DMS79 (cell line): Measurements from ENCODE around the gene DISC1.
A peak's percentile ranks its signal among the peaks of the same experiment; 100 is the strongest.
"Not testable (repeated sequence)": the region's sequence is repeated elsewhere in the genome, so short reads cannot be mapped to it uniquely, and the experiment has no call there.

Experiments
- DNase-seq: peaks from one replicate; lab custom pipeline; 2025; lab: John Stamatoyannopoulos, UW

Gene DISC1

DNA sequence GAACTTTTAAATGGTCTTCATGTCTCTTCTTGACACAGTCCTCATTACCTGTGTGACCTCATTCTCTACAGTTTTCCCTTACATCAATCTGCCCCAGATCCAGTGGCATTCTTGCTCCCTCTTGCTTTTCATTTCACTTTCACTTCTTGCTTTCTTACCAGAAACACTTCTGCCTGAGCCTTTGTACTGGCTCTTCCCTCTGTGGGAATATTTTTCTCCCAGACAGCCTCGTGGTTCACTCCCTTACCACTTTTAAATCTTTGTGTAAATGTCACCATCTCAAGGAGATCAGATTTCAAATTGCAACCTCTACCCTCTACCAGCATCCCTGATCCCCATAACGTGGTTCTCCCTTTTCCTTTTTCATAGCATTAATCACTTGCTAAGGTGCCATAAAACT lies 73.2 kb downstream of the DISC1 start:
- no peak for DNase-seq

GRCh38 chr1:231701306-231701705 lies 74.7 kb downstream of the DISC1 start:
- DNase-seq, result no peak

GRCh38 chr1:231702331-231702730 lies 75.7 kb downstream of the DISC1 start:
- no peak for DNase-seq

DNA sequence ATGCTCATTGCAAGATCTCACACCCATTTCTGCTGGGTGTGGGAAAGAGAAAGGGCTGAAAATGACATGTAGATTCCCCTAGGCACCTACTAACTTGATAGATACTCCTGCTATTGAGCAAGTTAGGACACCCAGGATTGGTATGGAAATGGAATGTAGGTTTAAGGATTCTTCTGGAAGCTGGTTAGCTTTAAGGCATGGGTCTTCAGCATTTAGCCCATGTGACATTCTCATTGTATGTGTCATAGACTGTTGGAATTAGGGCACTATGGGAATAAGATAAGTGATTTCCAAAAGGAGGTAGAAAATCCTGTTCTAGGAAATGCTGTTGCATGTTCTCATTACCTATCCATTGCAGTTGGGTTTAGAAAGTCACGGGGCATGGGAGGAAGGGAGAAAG lies 76.2 kb downstream of the DISC1 start:
- DNase-seq, result no peak

DNA sequence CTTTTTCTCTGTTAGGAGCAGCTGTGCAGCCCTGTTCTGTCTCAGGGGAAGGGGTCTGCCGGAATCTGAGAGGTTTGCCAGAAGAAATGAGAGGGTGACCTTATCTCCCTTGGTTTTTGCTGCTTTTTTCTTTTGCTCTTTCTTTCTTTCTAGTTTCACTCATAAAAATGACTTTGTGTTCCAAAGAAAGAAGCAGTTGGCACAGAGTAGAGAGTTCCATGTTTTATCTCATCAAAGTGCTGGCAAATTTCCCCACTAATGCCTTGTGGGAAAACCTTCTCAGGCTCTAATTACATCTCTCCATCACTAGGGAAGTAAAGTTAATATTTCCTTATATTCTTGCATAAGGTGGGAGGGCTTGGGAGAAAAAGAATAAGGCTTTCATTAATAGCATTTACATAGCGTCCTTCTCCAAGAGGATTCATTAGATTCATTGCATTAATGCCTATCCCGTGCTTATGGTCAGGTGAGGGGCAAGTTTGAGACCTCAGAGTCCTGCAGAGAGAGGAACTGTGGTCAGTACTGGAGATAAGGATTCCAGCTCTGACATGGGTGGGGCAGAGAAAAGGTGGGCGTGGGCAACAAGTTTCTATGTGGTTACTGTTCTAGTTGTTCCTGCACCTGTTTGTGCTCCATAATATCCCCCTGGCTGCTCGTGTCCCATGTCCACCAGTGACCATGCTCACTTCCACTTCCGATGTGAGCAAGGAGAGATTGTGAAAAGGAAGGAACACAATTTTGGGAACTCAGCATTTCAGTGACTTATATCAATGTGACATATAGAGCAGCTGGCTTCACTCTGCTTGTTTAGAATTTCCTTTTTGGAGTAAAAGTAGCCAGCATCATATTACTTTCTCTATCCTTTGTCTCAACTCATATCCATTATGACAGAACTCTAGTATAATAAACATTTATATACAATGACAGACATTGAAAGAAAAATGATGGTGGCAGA lies 79.5 kb downstream of the DISC1 start:
- no peak for DNase-seq

GRCh38 chr1:231706934-231707333 lies 80.3 kb downstream of the DISC1 start:
- no peak for DNase-seq

- no peak for DNase-seq
Measured at GRCh38 chr1:231707407-231707806, 80.8 kb downstream of the DISC1 start.

DNA sequence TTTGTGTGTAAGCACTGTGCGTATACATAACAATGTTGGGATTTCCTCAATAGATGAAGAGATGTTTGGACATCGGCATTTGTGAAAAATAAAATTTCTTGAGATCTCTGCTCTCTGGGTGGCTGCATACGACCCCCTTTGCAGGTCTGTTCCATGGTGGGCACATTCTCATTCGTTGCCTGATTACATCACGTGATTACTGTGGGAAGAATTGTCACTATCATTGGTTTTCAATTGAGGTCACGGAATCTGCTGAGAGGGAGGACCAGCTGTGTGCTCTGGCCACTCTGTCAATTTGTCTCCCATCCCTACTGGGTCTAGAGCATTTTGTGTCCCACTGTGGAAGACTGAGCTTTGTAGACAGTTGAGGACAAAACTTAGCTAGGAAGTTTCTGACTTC lies 81.8 kb downstream of the DISC1 start:
- DNase-seq, result no peak

DNA sequence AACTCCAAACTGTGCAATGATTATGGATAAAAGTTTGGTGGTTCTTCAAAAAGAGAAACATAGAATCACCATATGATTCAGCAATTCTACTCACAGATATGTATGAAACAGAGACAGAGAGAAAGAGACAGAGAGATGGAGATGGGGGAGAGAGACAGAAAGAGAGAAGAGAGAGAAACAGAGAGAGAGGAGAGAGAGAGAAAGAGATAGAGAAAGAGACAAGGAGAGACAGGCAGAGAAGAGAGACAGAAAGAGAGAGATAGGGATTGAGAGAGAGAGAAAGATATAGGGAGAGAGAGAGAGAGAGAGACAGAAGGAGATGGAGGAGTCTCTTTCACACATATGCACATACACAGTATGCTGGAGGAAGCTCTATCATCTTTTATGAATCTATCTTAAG lies 87.8 kb downstream of the DISC1 start:
- no peak for DNase-seq

GRCh38 chr1:231715816-231716722 lies 89.5 kb downstream of the DISC1 start:
- DNase-seq, result no peak

- no peak for DNase-seq
Measured at GRCh38 chr1:231716879-231717278, 90.3 kb downstream of the DISC1 start.

DNA sequence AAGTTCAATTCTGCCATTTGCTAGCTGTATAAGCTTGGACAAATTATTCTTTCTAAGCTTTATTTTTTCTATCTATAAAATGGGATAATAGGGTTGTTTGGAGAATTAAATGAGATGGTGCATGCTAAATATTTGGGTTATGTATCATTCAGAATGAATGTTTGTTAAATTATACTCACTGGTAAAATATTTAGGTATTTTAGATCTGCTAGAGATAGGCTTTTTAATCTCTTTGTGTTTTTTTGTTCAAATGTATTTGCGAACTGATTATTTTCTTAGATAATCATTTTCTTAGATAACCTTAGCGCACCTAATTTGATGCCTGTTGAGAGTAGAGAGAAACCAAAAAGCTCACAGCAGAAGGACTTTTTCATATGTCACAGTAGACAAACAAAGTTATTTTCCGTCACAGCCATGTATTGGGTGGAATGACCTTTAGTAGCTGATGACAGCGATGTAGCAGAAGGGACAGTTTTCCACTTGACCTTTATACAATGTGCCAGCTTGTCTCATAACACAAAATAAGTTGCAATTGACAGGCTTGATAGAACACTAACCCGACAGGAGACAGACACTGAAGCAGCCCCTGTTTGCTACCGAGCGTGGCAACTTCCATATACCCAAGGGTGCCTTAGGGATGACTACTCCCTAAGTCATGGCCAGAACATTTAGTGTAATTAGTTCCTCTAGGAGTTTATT lies 93.0 kb downstream of the DISC1 start:
- DNase-seq, result no peak

GRCh38 chr1:231720652-231721325 lies 94.2 kb downstream of the DISC1 start:
- DNase-seq, result peak; percentile 63

DNA sequence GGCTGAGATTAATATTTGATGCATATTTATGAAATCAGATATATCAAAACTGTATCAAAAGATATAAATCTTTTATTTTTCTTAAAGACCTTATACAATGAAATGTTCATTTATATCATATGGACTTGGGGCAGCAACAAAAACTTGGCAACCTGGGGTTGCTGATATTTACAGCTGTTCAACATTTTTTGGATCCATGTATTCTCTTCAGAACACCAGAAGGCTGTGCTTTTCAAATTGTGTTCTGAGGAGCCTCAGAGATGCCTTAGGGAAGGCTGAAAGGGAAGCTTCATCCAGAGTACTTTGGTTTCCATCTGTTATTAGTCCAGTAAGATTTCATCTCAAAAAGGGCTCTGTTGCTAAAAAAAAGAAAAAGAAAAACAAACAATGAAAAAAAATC lies 94.8 kb downstream of the DISC1 start:
- DNase-seq, result no peak

DNA sequence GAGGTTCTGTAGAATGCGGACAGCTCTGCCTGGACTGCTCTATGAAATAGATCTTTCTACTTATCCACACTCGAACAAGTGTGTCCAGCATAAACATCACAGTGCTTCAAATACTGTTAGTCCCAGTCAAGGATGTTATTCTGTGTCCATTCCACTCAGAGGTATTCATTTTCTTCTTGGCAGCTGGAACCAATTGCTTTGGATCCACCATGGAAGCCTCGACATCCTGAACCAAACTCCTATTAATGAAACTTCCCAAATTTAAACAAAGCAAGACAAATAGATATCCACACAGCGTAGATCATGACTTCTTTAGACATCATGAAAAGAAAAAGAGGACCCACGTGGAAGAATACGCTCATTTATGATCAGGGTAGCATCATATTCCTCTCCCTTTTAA lies 95.8 kb downstream of the DISC1 start:
- DNase-seq, result no peak

GRCh38 chr1:231723146-231723545 lies 96.6 kb downstream of the DISC1 start:
- no peak for DNase-seq

DNA sequence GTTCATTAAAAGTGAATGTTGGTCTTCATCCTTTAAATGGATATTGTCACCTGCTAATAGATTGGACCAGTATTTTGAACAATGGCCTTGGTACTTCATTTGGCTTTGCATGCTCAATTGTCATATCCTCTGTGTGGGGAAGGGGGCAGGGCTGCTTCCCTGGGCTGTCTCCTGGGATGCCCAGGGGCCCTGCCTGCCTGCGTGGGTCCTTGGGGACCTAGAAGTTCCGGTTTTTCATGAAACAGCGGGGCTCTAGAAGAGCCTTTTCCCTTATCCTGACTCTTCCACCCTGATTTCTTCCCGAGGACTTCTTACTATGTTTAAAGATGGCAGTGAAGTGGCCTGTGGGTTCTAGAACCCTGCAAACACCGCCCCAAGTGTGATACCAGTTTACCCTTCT lies 97.5 kb downstream of the DISC1 start:
- DNase-seq, result no peak

- no peak for DNase-seq
Measured at GRCh38 chr1:231724876-231725647, 98.5 kb downstream of the DISC1 start.

GRCh38 chr1:231727171-231727570 lies 100.6 kb downstream of the DISC1 start:
- DNase-seq, result no peak

- DNase-seq, result not testable (repeated sequence)
Measured at GRCh38 chr1:231728987-231729386, 102.4 kb downstream of the DISC1 start.

DNA sequence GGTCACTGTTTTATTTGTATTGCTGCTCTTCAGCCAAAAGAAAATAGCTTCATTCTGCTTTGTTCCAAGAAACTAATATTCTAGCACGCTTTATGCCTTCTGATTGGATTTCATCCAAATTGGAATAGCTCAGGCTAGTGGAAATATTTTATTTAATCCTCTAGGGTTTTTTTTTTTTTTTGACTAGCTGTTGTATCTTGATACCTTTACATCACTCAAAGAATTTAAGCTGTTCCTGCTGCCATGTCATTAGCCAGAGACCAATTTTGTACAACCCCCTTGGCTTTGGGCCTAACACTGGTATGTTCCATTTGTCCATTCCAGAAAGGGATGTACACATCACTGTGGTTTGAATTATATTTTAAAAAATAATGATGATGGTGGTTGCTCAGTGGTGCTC lies 103.0 kb downstream of the DISC1 start:
- no peak for DNase-seq
